Thyroid gland (tissue), 4 donors: ENCODE measurements around the gene HIC1. TPM values are rescaled to one million over a fixed set of nuclear protein-coding genes. Genes with fewer than 3 reads are reported as not detected.

Source experiments
- DNase-seq, 2 donors: peaks; one replicate each; pipeline ENCODE4 v3.0.0-alpha.2; 2019
- H3K27ac ChIP-seq, 3 donors: fragments of 200-600 bp; sonication (generic); 1 replicate in 2 of 3; 2 replicates in 1 of 3; pipeline ENCODE4 v1.5.1; 2016 to 2019; ENCODE audit warnings: mild to moderate bottlenecking in 1 of 3, moderate library complexity in 1 of 3
- H3K27me3 ChIP-seq: fragments of 200-600 bp; sonication (generic); one replicate; pipeline ENCODE4 v1.5.1; 2019
- H3K36me3 ChIP-seq, 2 donors: fragments of 200-600 bp; sonication (generic); one replicate each; pipeline ENCODE4 v1.5.1; 2016 to 2019
- H3K4me1 ChIP-seq, 2 donors: fragments of 200-600 bp; sonication (generic); one replicate each; pipeline ENCODE4 v1.5.1; 2017 to 2019
- H3K4me3 ChIP-seq, 3 donors: fragments of 200-600 bp; sonication (generic); replicated peaks in 1 of 3; 1 replicate in 2 of 3; 2 replicates in 1 of 3; pipeline ENCODE4 v1.5.1; 2016; ENCODE audit warnings: mild to moderate bottlenecking in 1 of 3
- H3K9me3 ChIP-seq: fragments of 200-600 bp; sonication (generic); one replicate; pipeline ENCODE4 v1.5.1; 2017
- CTCF ChIP-seq, 6 experiments: fragments of 200-600 bp in 3 of 6; fragments of 450-650 bp in 3 of 6; sonication (generic) in 3 of 6; IDR thresholded peaks; one replicate each; pipeline ENCODE4 v1.5.1; 2016 to 2019; ENCODE audit warnings: antibody characterized with exemption in 6 of 6, mild to moderate bottlenecking in 2 of 6, inconsistent platforms in 1 of 6, moderate library complexity in 1 of 6
- POLR2A ChIP-seq, 2 donors: fragments of 450-650 bp; IDR thresholded peaks; one replicate each; pipeline ENCODE4 v1.6.1; 2017; ENCODE audit warnings: antibody characterized with exemption in 2 of 2, mild to moderate bottlenecking in 2 of 2, moderate library complexity in 1 of 2
- WGBS, 2 donors: methylation state at CpG; one replicate each; pipeline ENCODE4 v1.1.5; 2017; 5-methylcytosine and 5-hydroxymethylcytosine counted together
- intact Hi-C: fragments of 100-400 bp; cut with DNase I; formaldehyde crosslinking; loops from one replicate; pipeline ENCODE4 v1.15.1; 2023
- total RNA-seq, 4 donors: library from RNA; depleted of rRNA; stranded (reverse); fragments of >200 nt; gene quantifications; one replicate each; pipeline ENCODE4 v1.2.3, GENCODE V29; 2016

The HIC1 gene
- total RNA-seq, 4 donors from 2014 or later: 13.3 to 23.2 (median 18.3) TPM

GRCh38 chr17:2084766-2085647, 30.1 kb downstream of the HIC1 start:
- Histone ChIP-seq H3K27me3 (no peaks in the 10 kb centered on the region), H3K9me3 (no peaks in the 10 kb centered on the region), H3K27ac (peak overlapping the region; percentile 63 to 69 (median 64)), H3K4me3 (no peak overlapping the region), H3K36me3 (peaks cover 9% of the 10 kb centered on the region in 2 donors), H3K4me1 (peaks cover 0 to 59% of the 10 kb centered on the region in 2 donors)
- no peak for DNase-seq
- intact Hi-C loops: no loop called here
- WGBS, 2 donors: 67 to 68% methylated on average over 13 of the region's 13 CpGs
- TF ChIP-seq POLR2A (IDR thresholded peaks at IDR 0.05): no peak

- Histone ChIP-seq H3K36me3 (peaks cover 9% of the 10 kb centered on the region in 2 donors), H3K27ac (peak overlapping the region; percentile 63 to 69 (median 64)), H3K27me3 (no peaks in the 10 kb centered on the region), H3K4me1 (peaks cover 0 to 65% of the 10 kb centered on the region in 2 donors), H3K9me3 (no peaks in the 10 kb centered on the region), H3K4me3 (no peak overlapping the region)
- no peak for DNase-seq
- TF ChIP-seq CTCF (IDR thresholded peaks at IDR 0.05) (no peak), POLR2A (IDR thresholded peaks at IDR 0.05) (no peak)
- WGBS, 2 donors: 57 to 69% methylated on average over 5 of the region's 5 CpGs
- intact Hi-C loops: no loop called here
Measured at GRCh38 chr17:2085648-2085949, 30.7 kb downstream of the HIC1 start.

GRCh38 chr17:2086306-2086705, 31.4 kb downstream of the HIC1 start:
- Histone ChIP-seq H3K27ac (peak overlapping the region; percentile 63 to 69 (median 64)), H3K4me3 (no peak overlapping the region), H3K27me3 (no peaks in the 10 kb centered on the region), H3K4me1 (peaks cover 0 to 70% of the 10 kb centered on the region in 2 donors), H3K9me3 (no peaks in the 10 kb centered on the region), H3K36me3 (peaks cover 4% of the 10 kb centered on the region in 2 donors)
- no peak for TF ChIP-seq POLR2A (IDR thresholded peaks at IDR 0.05)
- TF ChIP-seq CTCF (IDR thresholded peaks at IDR 0.05): no peak
- no peak for DNase-seq
- WGBS, 2 donors: 67 to 83% methylated on average over 3 of the region's 3 CpGs
- intact Hi-C loops: no loop called here

GRCh38 chr17:2087597-2088211, 32.8 kb downstream of the HIC1 start:
- peaks cover 0 to 74% of the 10 kb centered on the region in 2 donors for H3K4me1 ChIP-seq
- no peak for DNase-seq
- intact Hi-C loops: no loop called here
- H3K27ac ChIP-seq: peak overlapping the region in 2 of 3 donors; percentile 29 to 71
- no peaks in the 10 kb centered on the region for H3K27me3 ChIP-seq
- TF ChIP-seq POLR2A (IDR thresholded peaks at IDR 0.05) (no peak), CTCF (IDR thresholded peaks at IDR 0.05) (no peak)
- H3K4me3 ChIP-seq: no peak overlapping the region
- no peaks in the 10 kb centered on the region for H3K36me3 ChIP-seq
- WGBS, 2 donors: 63 to 72% methylated on average over 10 of the region's 10 CpGs
- H3K9me3 ChIP-seq: no peaks in the 10 kb centered on the region

GRCh38 chr17:2089021-2089422, 34.1 kb downstream of the HIC1 start:
- Histone ChIP-seq H3K4me3 (no peak overlapping the region), H3K27me3 (no peaks in the 10 kb centered on the region), H3K27ac (peak overlapping the region; percentile 52 to 71 (median 56)), H3K9me3 (no peaks in the 10 kb centered on the region), H3K36me3 (no peaks in the 10 kb centered on the region), H3K4me1 (peaks cover 11 to 79% of the 10 kb centered on the region in 2 donors)
- TF ChIP-seq POLR2A (IDR thresholded peaks at IDR 0.05) (no peak), CTCF (IDR thresholded peaks at IDR 0.05) (no peak)
- 53 to 64% methylated on average over 8 of the region's 8 CpGs for WGBS, 2 donors
- DNase-seq: no peak
- intact Hi-C loops: no loop called here
